Prostate gland (tissue), 2 donors: ENCODE measurements around the gene ZNF83. TPM values are rescaled to one million over a fixed set of nuclear protein-coding genes. Genes with fewer than 3 reads are reported as not detected.

ENCODE experiments used
- DNase-seq: peaks from one replicate; pipeline ENCODE4 v3.0.0-alpha.2; 2019; ENCODE audit warnings: low spot score
- H3K27ac ChIP-seq, 2 donors: fragments of 200-600 bp; sonication (generic); 2 replicates each; pipeline ENCODE4 v1.5.1; 2017 to 2019
- H3K27me3 ChIP-seq: fragments of 200-600 bp; sonication (generic); replicated peaks from 2 replicates; pipeline ENCODE4 v1.5.1; 2019; ENCODE audit not compliant: insufficient read depth
- H3K36me3 ChIP-seq, 2 donors: fragments of 200-600 bp; sonication (generic); 1 replicate in 1 of 2; 2 replicates in 1 of 2; pipeline versions ENCODE4 v1.5.1 to v1.8.1; 2017 to 2019
- H3K4me1 ChIP-seq: fragments of 200-600 bp; sonication (generic); replicated peaks from 2 replicates; pipeline ENCODE4 v1.5.1; 2019
- H3K4me3 ChIP-seq, 2 donors: fragments of 200-600 bp; sonication (generic); 2 replicates each; pipeline ENCODE4 v1.5.1; 2017 to 2019
- H3K9me3 ChIP-seq: fragments of 200-600 bp; sonication (generic); 2 replicates; pipeline ENCODE4 v1.5.1; 2017
- CTCF ChIP-seq, 4 experiments: fragments of 200-600 bp in 2 of 4; fragments of 450-650 bp in 2 of 4; sonication (generic) in 2 of 4; IDR thresholded peaks; 1 replicate in 3 of 4; 2 replicates in 1 of 4; pipeline ENCODE4 v1.5.1; 2016 to 2019; ENCODE audit warnings: antibody characterized with exemption in 4 of 4, mild to moderate bottlenecking in 2 of 4, moderate library complexity in 2 of 4
- POLR2A ChIP-seq: fragments of 450-650 bp; IDR thresholded peaks from one replicate; pipeline ENCODE4 v1.6.1; 2016; ENCODE audit warnings: antibody characterized with exemption, mild to moderate bottlenecking
- POLR2AphosphoS5 ChIP-seq: sonication (generic); formaldehyde crosslinking; IDR thresholded peaks from one replicate; pipeline ENCODE4 v1.6.1; 2017; ENCODE audit warnings: antibody characterized with exemption
- WGBS: methylation state at CpG from one replicate; pipeline ENCODE4 v1.1.5; 2018; 5-methylcytosine and 5-hydroxymethylcytosine counted together
- intact Hi-C: fragments of 100-400 bp; cut with DNase I; formaldehyde crosslinking; loops from one replicate; pipeline ENCODE4 v1.14.2; 2022
- total RNA-seq, 2 donors: library from RNA; depleted of rRNA; stranded (reverse); fragments of >200 nt; gene quantifications; one replicate each; pipeline ENCODE4 v1.1.0, GENCODE V29; 2016

ZNF83 gene
- total RNA-seq, 2 donors from 2014 or later, result 36.3 to 62.1 TPM

- intact Hi-C loops, result no loop called here
- no peak overlapping the region for H3K4me3 ChIP-seq
- TF ChIP-seq POLR2A (no peak), POLR2AphosphoS5 (no peak), CTCF (IDR thresholded peaks at IDR 0.05) (no peak)
- H3K9me3 ChIP-seq, result no peaks in the 10 kb centered on the region
- no peaks in the 10 kb centered on the region for H3K36me3 ChIP-seq
- H3K27ac ChIP-seq, result no peak overlapping the region
- no peak for DNase-seq
- no peaks in the 10 kb centered on the region for H3K27me3 ChIP-seq
- no peaks in the 10 kb centered on the region for H3K4me1 ChIP-seq
- 68% methylated on average over 5 of the region's 5 CpGs for WGBS
Observed at GRCh38 chr19:52626915-52627314, 11.2 kb downstream of the ZNF83 start.

DNA sequence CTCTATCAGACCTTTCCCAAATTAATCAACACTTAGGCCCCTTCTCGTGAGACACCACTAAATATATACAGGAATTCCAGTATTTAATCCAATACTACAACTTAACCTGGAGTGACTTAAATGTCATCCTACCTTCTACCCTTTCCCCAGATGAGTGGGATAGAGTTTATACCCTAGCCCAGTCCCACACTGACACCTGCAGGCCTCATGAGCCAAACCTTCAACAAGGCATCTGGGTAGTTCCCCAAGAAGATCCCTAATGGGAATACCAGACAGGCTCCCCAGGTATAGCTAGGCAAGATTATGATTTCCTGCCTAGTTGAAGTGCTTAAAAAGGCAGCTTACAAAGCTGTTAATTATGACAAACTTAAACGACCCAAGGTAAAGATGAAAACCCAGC lies 15.9 kb downstream of the ZNF83 start:
- intact Hi-C loops, result no loop called here
- Histone ChIP-seq H3K9me3 (no peaks in the 10 kb centered on the region), H3K27ac (no peak overlapping the region), H3K36me3 (peaks cover 0 to 4% of the 10 kb centered on the region in 2 donors), H3K27me3 (no peaks in the 10 kb centered on the region), H3K4me3 (no peak overlapping the region), H3K4me1 (no peaks in the 10 kb centered on the region)
- no peak for DNase-seq
- WGBS, result 66% methylated on average over 2 of the region's 2 CpGs
- TF ChIP-seq POLR2AphosphoS5 (no peak), POLR2A (no peak), CTCF (IDR thresholded peaks at IDR 0.05) (no peak)

DNA sequence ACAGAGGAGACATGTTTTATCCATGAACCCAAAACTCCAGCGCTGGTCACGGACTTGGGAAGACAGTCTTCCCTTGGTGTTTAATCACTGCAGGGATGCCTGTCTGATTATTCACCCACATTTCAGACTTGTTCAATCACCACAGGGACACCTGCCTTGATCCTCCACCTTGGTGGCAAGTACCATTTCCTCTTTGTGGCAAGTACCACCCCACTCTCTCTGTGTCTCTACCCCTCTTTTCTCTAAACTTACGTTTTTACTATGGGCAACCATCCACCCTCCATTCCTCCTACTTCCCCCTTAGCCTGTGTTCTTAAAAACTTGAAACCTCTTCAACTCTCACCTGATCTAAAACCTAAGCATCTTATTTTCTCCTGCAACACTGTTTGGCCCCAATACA lies 16.8 kb downstream of the ZNF83 start:
- WGBS, result 88% methylated on average over 3 of the region's 3 CpGs
- Histone ChIP-seq H3K36me3 (peaks cover 0 to 12% of the 10 kb centered on the region in 2 donors), H3K4me1 (no peaks in the 10 kb centered on the region), H3K27me3 (no peaks in the 10 kb centered on the region), H3K9me3 (no peaks in the 10 kb centered on the region), H3K27ac (no peak overlapping the region), H3K4me3 (no peak overlapping the region)
- no peak for TF ChIP-seq CTCF (IDR thresholded peaks at IDR 0.05)
- no peak for TF ChIP-seq POLR2AphosphoS5
- no peak for TF ChIP-seq POLR2A
- intact Hi-C loops, result no loop called here
- no peak for DNase-seq

- no peak overlapping the region for H3K27ac ChIP-seq
- TF ChIP-seq CTCF (IDR thresholded peaks at IDR 0.05) (no peak), POLR2AphosphoS5 (no peak), POLR2A (no peak)
- no peaks in the 10 kb centered on the region for H3K4me1 ChIP-seq
- no peaks in the 10 kb centered on the region for H3K9me3 ChIP-seq
- H3K36me3 ChIP-seq, result peaks cover 4 to 20% of the 10 kb centered on the region in 2 donors
- 97% methylated on average over 5 of the region's 5 CpGs for WGBS
- no peaks in the 10 kb centered on the region for H3K27me3 ChIP-seq
- H3K4me3 ChIP-seq, result no peak overlapping the region
- DNase-seq, result no peak
- intact Hi-C loops, result no loop called here
Observed at GRCh38 chr19:52613299-52613906, 24.8 kb downstream of the ZNF83 start.

DNA sequence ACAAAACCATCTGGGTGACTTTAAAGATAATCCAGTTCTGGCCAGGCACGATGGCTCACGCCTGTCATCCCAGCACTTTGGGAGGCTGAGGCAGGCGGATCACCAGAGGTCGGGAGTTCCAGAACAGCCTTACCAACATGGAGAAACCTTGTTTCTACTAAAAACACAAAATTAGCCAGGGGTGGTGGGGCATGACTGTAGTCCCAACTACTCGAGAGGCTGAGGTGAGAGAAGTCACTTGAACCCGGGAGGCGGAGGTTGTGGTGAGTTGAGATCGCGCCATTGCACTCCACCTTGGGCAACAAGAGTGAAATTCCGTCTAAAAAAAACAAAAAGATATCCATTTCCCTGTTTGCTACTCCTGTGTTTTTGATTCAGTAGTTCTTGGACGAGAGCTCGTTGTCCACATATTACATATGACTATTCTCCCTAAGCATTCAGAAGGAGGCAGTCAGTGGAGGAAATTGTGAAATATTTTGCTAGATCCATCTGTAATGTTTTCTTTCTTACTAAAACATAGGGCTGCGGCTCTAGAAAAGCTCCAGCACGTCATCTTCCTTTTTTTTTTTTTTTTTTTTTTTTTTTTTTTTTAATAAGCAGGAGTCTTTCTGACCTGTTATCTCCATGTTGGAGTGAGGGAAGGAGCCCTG lies 34.5 kb downstream of the ZNF83 start:
- no peaks in the 10 kb centered on the region for H3K9me3 ChIP-seq
- DNase-seq, result no peak
- H3K4me1 ChIP-seq, result no peaks in the 10 kb centered on the region
- no peak overlapping the region for H3K4me3 ChIP-seq
- intact Hi-C loops, result loop anchor here (5.0 kb wide), 1 partner anchor 89 kb away; no protein-coding TSS in a partner anchor
- TF ChIP-seq POLR2A (no peak), CTCF (IDR thresholded peaks at IDR 0.05) (no peak), POLR2AphosphoS5 (no peak)
- no peaks in the 10 kb centered on the region for H3K27me3 ChIP-seq
- 87% methylated on average over 14 of the region's 14 CpGs for WGBS
- H3K36me3 ChIP-seq, result no peaks in the 10 kb centered on the region
- H3K27ac ChIP-seq, result no peak overlapping the region
